ENCODE results near the gene CMTR1. TPM values are rescaled to one million over a fixed set of nuclear protein-coding genes. Genes with fewer than 3 reads are reported as not detected.

The CMTR1 gene
- total and polyA plus RNA-seq, 10 of the 15 experiments (the other 5 are each of a cell fraction or from before 2014, with no cell fraction given): 2.7 to 67.0 (median 46.2) TPM

GRCh38 chr6:37432916-37433656 lies at the start of gene CMTR1 (continued):
- TF ChIP-seq, protein P1, sequence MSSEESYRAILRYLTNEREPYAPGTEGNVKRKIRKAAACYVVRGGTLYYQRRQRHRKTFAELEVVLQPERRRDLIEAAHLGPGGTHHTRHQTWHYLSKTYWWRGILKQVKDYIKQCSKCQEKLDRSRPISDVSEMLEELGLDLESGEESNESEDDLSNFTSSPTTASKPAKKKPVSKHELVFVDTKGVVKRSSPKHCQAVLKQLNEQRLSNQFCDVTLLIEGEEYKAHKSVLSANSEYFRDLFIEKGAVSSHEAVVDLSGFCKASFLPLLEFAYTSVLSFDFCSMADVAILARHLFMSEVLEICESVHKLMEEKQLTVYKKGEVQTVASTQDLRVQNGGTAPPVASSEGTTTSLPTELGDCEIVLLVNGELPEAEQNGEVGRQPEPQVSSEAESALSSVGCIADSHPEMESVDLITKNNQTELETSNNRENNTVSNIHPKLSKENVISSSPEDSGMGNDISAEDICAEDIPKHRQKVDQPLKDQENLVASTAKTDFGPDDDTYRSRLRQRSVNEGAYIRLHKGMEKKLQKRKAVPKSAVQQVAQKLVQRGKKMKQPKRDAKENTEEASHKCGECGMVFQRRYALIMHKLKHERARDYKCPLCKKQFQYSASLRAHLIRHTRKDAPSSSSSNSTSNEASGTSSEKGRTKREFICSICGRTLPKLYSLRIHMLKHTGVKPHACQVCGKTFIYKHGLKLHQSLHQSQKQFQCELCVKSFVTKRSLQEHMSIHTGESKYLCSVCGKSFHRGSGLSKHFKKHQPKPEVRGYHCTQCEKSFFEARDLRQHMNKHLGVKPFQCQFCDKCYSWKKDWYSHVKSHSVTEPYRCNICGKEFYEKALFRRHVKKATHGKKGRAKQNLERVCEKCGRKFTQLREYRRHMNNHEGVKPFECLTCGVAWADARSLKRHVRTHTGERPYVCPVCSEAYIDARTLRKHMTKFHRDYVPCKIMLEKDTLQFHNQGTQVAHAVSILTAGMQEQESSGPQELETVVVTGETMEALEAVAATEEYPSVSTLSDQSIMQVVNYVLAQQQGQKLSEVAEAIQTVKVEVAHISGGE (CRISPR knock-in tag; IDR thresholded peaks at IDR 0.05): no peak
- TF ChIP-seq BRCA1 (IDR thresholded peaks at IDR 0.05; ENCODE audit: low read depth, low read length): peak; percentile 54; the same call in 1 of the 2 replicates
- no peak for TF ChIP-seq CBX5 (IDR thresholded peaks at IDR 0.05; ENCODE audit: low read depth)
- TF ChIP-seq, protein P2, sequence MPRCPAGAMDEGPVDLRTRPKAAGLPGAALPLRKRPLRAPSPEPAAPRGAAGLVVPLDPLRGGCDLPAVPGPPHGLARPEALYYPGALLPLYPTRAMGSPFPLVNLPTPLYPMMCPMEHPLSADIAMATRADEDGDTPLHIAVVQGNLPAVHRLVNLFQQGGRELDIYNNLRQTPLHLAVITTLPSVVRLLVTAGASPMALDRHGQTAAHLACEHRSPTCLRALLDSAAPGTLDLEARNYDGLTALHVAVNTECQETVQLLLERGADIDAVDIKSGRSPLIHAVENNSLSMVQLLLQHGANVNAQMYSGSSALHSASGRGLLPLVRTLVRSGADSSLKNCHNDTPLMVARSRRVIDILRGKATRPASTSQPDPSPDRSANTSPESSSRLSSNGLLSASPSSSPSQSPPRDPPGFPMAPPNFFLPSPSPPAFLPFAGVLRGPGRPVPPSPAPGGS (IDR thresholded peaks at IDR 0.05; ENCODE audit: borderline replicate concordance, insufficient read depth, low read depth, low read length, poor library complexity, severe bottlenecking): no peak
- TF ChIP-seq IRF4 (IDR thresholded peaks at IDR 0.05; ENCODE audit: low read depth, low read length): peak; percentile 61; the same call in 1 of the 2 replicates
- TF ChIP-seq FOS (IDR thresholded peaks at IDR 0.05; ENCODE audit: borderline replicate concordance, extremely low read depth, insufficient read length): no peak
- TF ChIP-seq, protein P3, sequence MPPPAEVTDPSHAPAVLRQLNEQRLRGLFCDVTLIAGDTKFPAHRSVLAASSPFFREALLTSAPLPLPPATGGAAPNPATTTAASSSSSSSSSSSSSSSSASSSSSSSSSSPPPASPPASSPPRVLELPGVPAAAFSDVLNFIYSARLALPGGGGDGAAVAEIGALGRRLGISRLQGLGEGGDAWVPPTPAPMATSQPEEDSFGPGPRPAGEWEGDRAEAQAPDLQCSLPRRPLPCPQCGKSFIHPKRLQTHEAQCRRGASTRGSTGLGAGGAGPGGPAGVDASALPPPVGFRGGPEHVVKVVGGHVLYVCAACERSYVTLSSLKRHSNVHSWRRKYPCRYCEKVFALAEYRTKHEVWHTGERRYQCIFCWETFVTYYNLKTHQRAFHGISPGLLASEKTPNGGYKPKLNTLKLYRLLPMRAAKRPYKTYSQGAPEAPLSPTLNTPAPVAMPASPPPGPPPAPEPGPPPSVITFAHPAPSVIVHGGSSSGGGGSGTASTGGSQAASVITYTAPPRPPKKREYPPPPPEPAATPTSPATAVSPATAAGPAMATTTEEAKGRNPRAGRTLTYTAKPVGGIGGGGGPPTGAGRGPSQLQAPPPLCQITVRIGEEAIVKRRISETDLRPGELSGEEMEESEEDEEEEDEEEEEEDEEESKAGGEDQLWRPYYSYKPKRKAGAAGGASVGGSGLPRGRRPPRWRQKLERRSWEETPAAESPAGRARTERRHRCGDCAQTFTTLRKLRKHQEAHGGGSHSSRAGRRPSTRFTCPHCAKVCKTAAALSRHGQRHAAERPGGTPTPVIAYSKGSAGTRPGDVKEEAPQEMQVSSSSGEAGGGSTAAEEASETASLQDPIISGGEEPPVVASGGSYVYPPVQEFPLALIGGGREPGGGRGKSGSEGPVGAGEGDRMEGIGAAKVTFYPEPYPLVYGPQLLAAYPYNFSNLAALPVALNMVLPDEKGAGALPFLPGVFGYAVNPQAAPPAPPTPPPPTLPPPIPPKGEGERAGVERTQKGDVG (CRISPR knock-in tag; IDR thresholded peaks at IDR 0.05): no peak
- peak in 1 of 2 experiments; percentile 56; a peak in 1 of 3 replicates for TF ChIP-seq EGR1 (IDR thresholded peaks at IDR 0.05; ENCODE audit: borderline replicate concordance in 1 of 2, low read depth in 2 of 2, low read length in 2 of 2)
- TF ChIP-seq, protein P4, sequence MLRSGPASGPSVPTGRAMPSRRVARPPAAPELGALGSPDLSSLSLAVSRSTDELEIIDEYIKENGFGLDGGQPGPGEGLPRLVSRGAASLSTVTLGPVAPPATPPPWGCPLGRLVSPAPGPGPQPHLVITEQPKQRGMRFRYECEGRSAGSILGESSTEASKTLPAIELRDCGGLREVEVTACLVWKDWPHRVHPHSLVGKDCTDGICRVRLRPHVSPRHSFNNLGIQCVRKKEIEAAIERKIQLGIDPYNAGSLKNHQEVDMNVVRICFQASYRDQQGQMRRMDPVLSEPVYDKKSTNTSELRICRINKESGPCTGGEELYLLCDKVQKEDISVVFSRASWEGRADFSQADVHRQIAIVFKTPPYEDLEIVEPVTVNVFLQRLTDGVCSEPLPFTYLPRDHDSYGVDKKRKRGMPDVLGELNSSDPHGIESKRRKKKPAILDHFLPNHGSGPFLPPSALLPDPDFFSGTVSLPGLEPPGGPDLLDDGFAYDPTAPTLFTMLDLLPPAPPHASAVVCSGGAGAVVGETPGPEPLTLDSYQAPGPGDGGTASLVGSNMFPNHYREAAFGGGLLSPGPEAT (IDR thresholded peaks at IDR 0.05; ENCODE audit: low read depth): peak; percentile 67
- TF ChIP-seq TBL1XR1 (IDR thresholded peaks at IDR 0.05; ENCODE audit: low read depth, low read length): no peak; the same call in 1 of the 2 replicates
- no peak for TF ChIP-seq MTA3 (IDR thresholded peaks at IDR 0.05; ENCODE audit: borderline replicate concordance, low read length)
- no peak for TF ChIP-seq ZNF622 (IDR thresholded peaks at IDR 0.05)
- 0 out of 2 replicates have a peak, but pooled peaks have one; percentile 47 for TF ChIP-seq SREBF2 (IDR thresholded peaks at IDR 0.05; ENCODE audit: low read length)
- TF ChIP-seq SIX5 (IDR thresholded peaks at IDR 0.05; ENCODE audit: low read depth, low read length, severe bottlenecking): peak; percentile 63
- no peak for TF ChIP-seq YBX1 (IDR thresholded peaks at IDR 0.05)
- TF ChIP-seq HDAC6 (IDR thresholded peaks at IDR 0.05; ENCODE audit: unreplicated experiment): no peak
- peak; percentile 60; the same call in 1 of the 2 replicates for TF ChIP-seq ELK1 (IDR thresholded peaks at IDR 0.05; ENCODE audit: low read depth, low read length)
- TF ChIP-seq CHD4 (IDR thresholded peaks at IDR 0.05): no peak
- TF ChIP-seq PML (IDR thresholded peaks at IDR 0.05; ENCODE audit: low read length): peak; percentile 73; the same call in 1 of the 2 replicates

Measured in GM12878 (cell line).